ENCODE data around the gene POU2F3. TPM values are rescaled to one million over a fixed set of nuclear protein-coding genes. Genes with fewer than 3 reads are reported as not detected.

The POU2F3 gene
- total and polyA plus RNA-seq, 7 experiments from 2014 or later = 0.24 TPM; not detected in 6

DNA sequence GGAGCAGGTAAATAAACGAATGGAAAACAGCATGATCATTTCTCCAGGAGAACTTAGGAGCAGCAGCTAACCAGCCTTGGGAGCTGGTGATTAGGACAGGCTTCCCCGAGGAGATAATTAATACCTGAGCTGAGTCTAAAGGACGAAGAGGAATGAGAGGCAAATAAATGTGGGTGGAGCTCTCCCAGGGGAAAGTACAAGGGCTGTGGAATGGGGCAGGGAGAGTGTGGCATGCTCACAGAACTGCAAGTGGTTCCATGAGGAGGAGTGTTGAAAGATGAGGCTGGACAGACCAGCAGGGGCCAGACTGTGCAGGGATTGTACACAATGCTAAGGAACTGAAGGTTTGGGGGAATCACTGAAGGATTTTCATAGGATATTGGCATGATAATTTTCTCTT lies 70.9 kb downstream of the POU2F3 start:
- Histone ChIP-seq H3K27me3 (ENCODE audit: control insufficient read depth in 2 of 2, insufficient read depth in 2 of 2, low read length in 2 of 2) (no peaks in the 10 kb centered on the region), H3K27ac (ENCODE audit: low read depth, low read length) (no peak overlapping the region), H3K4me1 (ENCODE audit: control insufficient read depth in 2 of 2, insufficient read depth in 2 of 2, low read length in 2 of 2) (no peaks in the 10 kb centered on the region), H3K9me3 (ENCODE audit: control insufficient read depth in 2 of 3, low read length in 3 of 3) (no peaks in the 10 kb centered on the region), H3K36me3 (ENCODE audit: control insufficient read depth in 2 of 3, insufficient read depth in 3 of 3, low read length in 3 of 3) (no peaks in the 10 kb centered on the region), H3K4me3 (ENCODE audit: low read length) (no peak overlapping the region)
- no peaks in the 10 kb centered on the region for H3K4me1 Mint-ChIP-seq
- peaks cover 0 to 14% (median 8%) of the 10 kb centered on the region in 5 donors for H3K27me3 Mint-ChIP-seq
- no peaks in the 10 kb centered on the region for H3K9me3 Mint-ChIP-seq
- H3K4me3 Mint-ChIP-seq = no peak overlapping the region
- intact Hi-C loops (cut with micrococcal nuclease) = no loop called here
- no peaks in the 10 kb centered on the region for H3K36me3 Mint-ChIP-seq
- DNase-seq = no peak
- H3K27ac Mint-ChIP-seq = no peak overlapping the region
- ATAC-seq = no peak
- CTCF ChIA-PET = no interaction called here
- POLR2A ChIA-PET = no interaction called here

DNA sequence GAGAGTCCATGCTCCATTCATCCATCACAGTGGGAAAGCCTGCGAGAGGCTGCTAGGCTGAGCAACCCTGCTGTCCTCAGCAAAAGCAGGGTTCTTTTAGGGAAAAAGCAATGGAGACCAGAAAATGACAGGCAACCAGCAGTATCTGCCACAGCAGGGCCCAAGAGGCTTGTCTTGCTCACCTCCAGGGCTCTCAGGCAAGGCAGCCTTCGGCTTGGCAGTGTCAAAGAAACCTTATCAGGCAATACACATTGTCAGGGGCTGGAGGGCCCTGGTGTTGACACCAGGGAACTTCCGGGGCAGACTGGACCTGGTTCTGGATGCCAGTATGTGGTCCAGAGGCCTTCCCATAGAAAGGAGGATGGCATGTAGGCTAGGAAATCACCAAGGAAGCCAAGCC lies 74.9 kb downstream of the POU2F3 start:
- Histone ChIP-seq H3K27ac (ENCODE audit: low read depth, low read length) (no peak overlapping the region), H3K36me3 (ENCODE audit: control insufficient read depth in 2 of 3, insufficient read depth in 3 of 3, low read length in 3 of 3) (no peaks in the 10 kb centered on the region), H3K27me3 (ENCODE audit: control insufficient read depth in 2 of 2, insufficient read depth in 2 of 2, low read length in 2 of 2) (no peaks in the 10 kb centered on the region), H3K4me3 (ENCODE audit: low read length) (no peak overlapping the region), H3K9me3 (ENCODE audit: control insufficient read depth in 2 of 3, low read length in 3 of 3) (no peaks in the 10 kb centered on the region), H3K4me1 (ENCODE audit: control insufficient read depth in 2 of 2, insufficient read depth in 2 of 2, low read length in 2 of 2) (no peaks in the 10 kb centered on the region)
- intact Hi-C loops (cut with micrococcal nuclease) = no loop called here
- Mint-ChIP-seq H3K9me3 (no peaks in the 10 kb centered on the region), H3K4me1 (no peaks in the 10 kb centered on the region), H3K4me3 (no peak overlapping the region), H3K36me3 (no peaks in the 10 kb centered on the region), H3K27me3 (peaks cover 9 to 38% (median 21%) of the 10 kb centered on the region in 5 donors), H3K27ac (no peak overlapping the region)
- POLR2A ChIA-PET = no interaction called here
- CTCF ChIA-PET = no interaction called here
- DNase-seq (no peak), ATAC-seq (no peak)

DNA sequence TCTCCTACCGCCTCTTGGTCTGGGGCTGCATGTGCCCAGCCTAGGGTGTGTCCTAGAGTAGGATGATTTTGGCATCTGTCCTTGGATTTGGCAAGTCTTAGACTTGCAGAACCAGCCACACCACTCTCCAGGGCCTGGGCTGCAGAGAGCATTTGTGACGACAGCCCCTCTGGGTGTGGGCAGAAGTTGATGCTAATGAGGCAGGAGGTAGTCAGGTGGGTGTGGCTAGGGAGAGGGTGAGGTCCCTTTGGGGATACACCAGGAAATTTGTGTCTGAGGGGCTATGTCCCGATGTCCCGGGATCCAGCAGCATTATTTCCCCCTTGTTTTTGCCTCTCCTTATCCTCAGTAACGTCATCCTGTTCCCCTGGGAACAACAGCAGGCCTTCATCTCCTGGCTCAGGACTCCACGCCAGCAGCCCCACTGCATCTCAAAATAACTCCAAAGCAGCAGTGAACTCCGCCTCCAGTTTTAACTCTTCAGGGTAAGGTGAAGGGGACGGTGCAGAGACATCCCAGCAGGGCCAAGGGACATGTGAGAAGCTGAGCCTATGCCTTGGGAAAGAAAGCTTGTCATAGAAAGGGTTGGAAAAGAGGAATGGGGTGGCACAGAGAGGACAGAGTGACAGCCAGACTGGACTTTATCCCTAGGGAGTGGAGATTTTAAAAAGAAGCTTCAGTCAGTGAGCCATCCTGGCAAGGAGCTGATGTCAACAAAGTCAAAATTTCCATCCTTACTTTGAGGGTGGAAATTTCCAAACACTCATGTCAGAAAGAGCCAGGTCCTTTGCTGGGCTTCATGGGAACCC lies 77.1 kb downstream of the POU2F3 start:
- no peak for ATAC-seq
- Histone ChIP-seq H3K9me3 (ENCODE audit: control insufficient read depth in 2 of 3, low read length in 3 of 3) (no peaks in the 10 kb centered on the region), H3K27me3 (ENCODE audit: control insufficient read depth in 2 of 2, insufficient read depth in 2 of 2, low read length in 2 of 2) (no peaks in the 10 kb centered on the region), H3K4me1 (ENCODE audit: control insufficient read depth in 2 of 2, insufficient read depth in 2 of 2, low read length in 2 of 2) (no peaks in the 10 kb centered on the region), H3K36me3 (ENCODE audit: control insufficient read depth in 2 of 3, insufficient read depth in 3 of 3, low read length in 3 of 3) (no peaks in the 10 kb centered on the region), H3K4me3 (ENCODE audit: low read length) (no peak overlapping the region), H3K27ac (ENCODE audit: low read depth, low read length) (no peak overlapping the region)
- H3K9me3 Mint-ChIP-seq = no peaks in the 10 kb centered on the region
- no peaks in the 10 kb centered on the region for H3K4me1 Mint-ChIP-seq
- POLR2A ChIA-PET = interaction anchor here (0.6 kb wide), 1 partner anchor 65 kb away, joined by 3 read pairs; no protein-coding TSS in a partner anchor
- DNase-seq = no peak
- intact Hi-C loops (cut with micrococcal nuclease) = no loop called here
- no peaks in the 10 kb centered on the region for H3K36me3 Mint-ChIP-seq
- CTCF ChIA-PET = no interaction called here
- no peak overlapping the region for H3K27ac Mint-ChIP-seq
- H3K27me3 Mint-ChIP-seq = peaks cover 15 to 44% (median 33%) of the 10 kb centered on the region in 5 donors
- no peak overlapping the region for H3K4me3 Mint-ChIP-seq

DNA sequence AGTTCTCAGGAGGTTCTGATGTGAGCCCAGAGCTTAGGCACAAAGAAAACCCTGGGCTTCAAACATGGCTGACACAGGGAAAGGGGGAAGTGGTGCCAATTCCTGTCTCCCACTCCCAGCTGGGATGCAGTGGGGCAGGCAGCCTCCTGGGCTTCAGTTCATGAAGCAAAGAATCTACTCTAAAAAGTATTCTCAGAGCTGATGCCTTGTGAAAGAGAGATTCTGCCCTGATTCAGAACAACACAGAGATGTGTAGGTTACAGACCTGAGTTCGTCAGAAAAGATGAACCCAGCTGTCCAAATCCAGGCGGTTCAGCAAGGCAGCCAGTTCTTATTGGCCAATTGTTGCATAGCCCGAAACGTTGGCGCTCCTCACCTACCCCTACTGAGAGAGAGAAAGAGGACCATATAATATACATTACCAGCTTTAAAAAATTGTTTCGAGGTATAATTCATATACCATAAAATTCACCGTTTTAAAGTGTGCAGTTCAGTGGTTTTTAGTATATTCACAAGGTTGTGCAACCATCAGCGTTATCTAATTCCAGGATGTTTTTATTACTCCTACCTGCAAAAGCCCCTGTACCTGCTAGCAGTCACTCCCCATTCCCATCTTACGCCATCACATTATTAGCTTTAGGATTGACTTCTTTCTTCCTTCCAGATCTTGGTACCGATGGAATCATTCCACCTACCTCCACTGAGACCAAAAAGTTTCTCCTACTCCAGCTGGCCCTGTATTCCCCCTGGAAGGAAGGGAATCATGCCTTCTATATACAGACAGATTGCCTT lies 77.9 kb downstream of the POU2F3 start:
- Mint-ChIP-seq H3K9me3 (no peaks in the 10 kb centered on the region), H3K4me1 (no peaks in the 10 kb centered on the region), H3K36me3 (no peaks in the 10 kb centered on the region), H3K4me3 (no peak overlapping the region), H3K27me3 (peaks cover 18 to 40% (median 32%) of the 10 kb centered on the region in 5 donors), H3K27ac (no peak overlapping the region)
- ATAC-seq (no peak), DNase-seq (no peak)
- H3K4me3 ChIP-seq (ENCODE audit: low read length) = no peak overlapping the region
- no peaks in the 10 kb centered on the region for H3K9me3 ChIP-seq (ENCODE audit: control insufficient read depth in 2 of 3, low read length in 3 of 3)
- H3K36me3 ChIP-seq (ENCODE audit: control insufficient read depth in 2 of 3, insufficient read depth in 3 of 3, low read length in 3 of 3) = no peaks in the 10 kb centered on the region
- ChIA-PET POLR2A (interaction anchor here (0.6 kb wide), 1 partner anchor 66 kb away, joined by 3 read pairs; no protein-coding TSS in a partner anchor), CTCF (interaction anchor here (0.6 kb wide), 1 partner anchor 785 kb away, joined by 3 read pairs; no protein-coding TSS in a partner anchor)
- H3K27ac ChIP-seq (ENCODE audit: low read depth, low read length) = no peak overlapping the region
- intact Hi-C loops (cut with micrococcal nuclease) = no loop called here
- H3K4me1 ChIP-seq (ENCODE audit: control insufficient read depth in 2 of 2, insufficient read depth in 2 of 2, low read length in 2 of 2) = no peaks in the 10 kb centered on the region
- no peaks in the 10 kb centered on the region for H3K27me3 ChIP-seq (ENCODE audit: control insufficient read depth in 2 of 2, insufficient read depth in 2 of 2, low read length in 2 of 2)

DNA sequence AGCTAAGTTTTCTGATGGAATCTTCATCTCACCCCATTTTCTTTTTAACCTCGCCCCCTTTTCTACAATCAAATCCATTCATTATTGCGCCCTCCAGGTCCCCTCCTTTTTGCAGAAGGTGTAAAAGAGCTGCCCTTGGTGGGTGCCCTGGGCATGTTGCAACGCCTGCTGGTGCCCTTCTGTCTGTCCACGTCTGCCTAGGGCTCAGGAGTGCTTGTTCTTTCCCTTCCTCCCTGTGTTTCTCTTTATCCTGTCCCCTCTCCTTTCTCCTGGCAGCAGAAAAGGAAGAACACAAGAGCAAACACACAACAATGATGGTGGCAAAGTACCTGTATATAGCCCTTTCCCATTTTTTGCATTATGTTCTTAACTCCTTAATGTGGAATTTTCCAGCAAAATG lies 79.0 kb downstream of the POU2F3 start:
- peaks cover 0 to 6% of the 10 kb centered on the region in 2 donors for H3K27me3 ChIP-seq (ENCODE audit: control insufficient read depth in 2 of 2, insufficient read depth in 2 of 2, low read length in 2 of 2)
- CTCF ChIA-PET = no interaction called here

DNA sequence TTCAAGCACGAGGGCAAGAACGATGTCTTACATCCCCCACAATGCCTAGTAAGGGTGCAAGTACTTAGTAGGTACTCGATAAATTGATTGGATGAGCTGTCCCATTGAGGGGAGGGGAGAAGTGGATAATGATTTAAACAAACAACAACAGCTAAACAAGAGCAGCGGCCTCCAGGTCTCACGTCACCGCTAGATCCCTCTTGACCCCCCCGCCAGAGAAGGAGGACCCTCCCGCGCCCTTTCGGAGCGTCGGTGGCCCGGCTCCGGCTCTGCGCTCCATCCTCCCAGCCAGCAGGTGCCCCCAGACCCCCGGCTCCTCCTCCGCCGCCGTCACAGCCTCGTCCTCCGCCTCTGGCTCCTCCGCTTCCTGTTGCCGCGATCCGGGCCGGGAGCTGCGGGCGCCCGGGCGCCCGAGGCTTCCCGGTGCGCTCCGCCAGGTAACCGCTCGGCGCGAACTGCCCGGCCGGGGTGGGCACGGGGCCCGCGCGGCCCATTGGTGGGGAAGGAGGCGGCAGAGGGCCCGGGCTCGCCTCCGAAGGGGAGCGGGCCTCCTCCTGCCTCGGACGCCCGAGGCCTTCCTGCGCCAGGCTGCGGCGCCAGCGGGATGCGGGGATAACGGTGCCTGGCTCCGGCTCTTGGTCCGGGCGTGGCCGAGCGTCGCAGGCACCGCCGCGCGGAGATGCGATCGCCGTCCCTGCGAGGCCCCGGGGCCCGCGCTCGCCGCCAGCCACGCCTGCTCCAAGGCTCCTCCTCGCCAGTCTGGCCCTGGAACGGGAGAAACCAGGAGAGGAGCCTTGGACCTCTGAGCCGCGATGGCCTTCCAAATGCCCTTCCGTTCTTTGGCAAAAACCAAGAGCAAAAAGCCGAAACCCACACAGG lies 85.2 kb downstream of the POU2F3 start, which contains the start of gene TLCD5:
TLCD5 (plus strand) TSS at position 368 of the 879 bp plus-strand sequence. CDS start 2,143 bp downstream, outside the sequence.
- Mint-ChIP-seq H3K9me3 (peaks cover 0 to 3% (median 0%) of the 10 kb centered on the region in 11 donors), H3K4me1 (peaks cover 15 to 30% (median 23%) of the 10 kb centered on the region in 7 donors), H3K27ac (peak within 1 kb of the TSS in 2 of 9 donors; percentile 4 to 54)

More for the DNA sequence above, 79.0 kb downstream of the POU2F3 start:
- no peak overlapping the region for H3K4me3 ChIP-seq (ENCODE audit: low read length)
- POLR2A ChIA-PET = no interaction called here
- DNase-seq (no peak), ATAC-seq (no peak)
- Mint-ChIP-seq H3K27me3 (peaks cover 27 to 46% (median 40%) of the 10 kb centered on the region in 5 donors), H3K9me3 (no peaks in the 10 kb centered on the region), H3K36me3 (no peaks in the 10 kb centered on the region), H3K27ac (no peak overlapping the region), H3K4me1 (no peaks in the 10 kb centered on the region), H3K4me3 (no peak overlapping the region)
- H3K4me1 ChIP-seq (ENCODE audit: control insufficient read depth in 2 of 2, insufficient read depth in 2 of 2, low read length in 2 of 2) = no peaks in the 10 kb centered on the region
- intact Hi-C loops (cut with micrococcal nuclease) = no loop called here
- H3K27ac ChIP-seq (ENCODE audit: low read depth, low read length) = no peak overlapping the region
- H3K9me3 ChIP-seq (ENCODE audit: control insufficient read depth in 2 of 3, low read length in 3 of 3) = no peaks in the 10 kb centered on the region
- no peaks in the 10 kb centered on the region for H3K36me3 ChIP-seq (ENCODE audit: control insufficient read depth in 2 of 3, insufficient read depth in 3 of 3, low read length in 3 of 3)

More for the DNA sequence above, 85.2 kb downstream of the POU2F3 start, which contains the start of gene TLCD5:
- Histone ChIP-seq H3K9me3 (ENCODE audit: control insufficient read depth in 2 of 3, low read length in 3 of 3) (no peaks in the 10 kb centered on the region), H3K36me3 (ENCODE audit: control insufficient read depth in 2 of 3, insufficient read depth in 3 of 3, low read length in 3 of 3) (no peaks in the 10 kb centered on the region), H3K27me3 (ENCODE audit: control insufficient read depth in 2 of 2, insufficient read depth in 2 of 2, low read length in 2 of 2) (peaks cover 7 to 27% of the 10 kb centered on the region in 2 donors), H3K4me1 (ENCODE audit: control insufficient read depth in 2 of 2, insufficient read depth in 2 of 2, low read length in 2 of 2) (peaks cover 5 to 9% of the 10 kb centered on the region in 2 donors), H3K27ac (ENCODE audit: low read depth, low read length) (no peak within 1 kb of the TSS), H3K4me3 (ENCODE audit: low read length) (no peak within 1 kb of the TSS)
- POLR2A ChIA-PET = no interaction called here
- peaks cover 61 to 80% (median 68%) of the 10 kb centered on the region in 5 donors for H3K27me3 Mint-ChIP-seq
- DNase-seq (peak in 3 of 9 donors; percentile 18 to 49 (median 27)), ATAC-seq (peak; percentile 55)
- intact Hi-C loops (cut with micrococcal nuclease) = no loop called here
- CTCF ChIA-PET = no interaction called here
- peaks cover 0 to 3% (median 0%) of the 10 kb centered on the region in 5 donors for H3K36me3 Mint-ChIP-seq
- H3K4me3 Mint-ChIP-seq = peak within 1 kb of the TSS; percentile 72 to 90 (median 82)
